T-helper 1 cell treated with Interleukin-12 subunit alpha and Interleukin-12 subunit beta and Interleukin-4 antibody, amounts not matched to agents 30 μg/mL and 1 μg/mL, for 36 hours (primary cell): Measurements from ENCODE around the gene STAG2.
"Not testable (repeated sequence)": the region's sequence is repeated elsewhere in the genome, so short reads cannot be mapped to it uniquely, and the experiment has no call there.

Experiments
- H3K27ac Mint-ChIP-seq: one replicate; pipeline ENCODE4 v1.8.0; 2021; ENCODE audit warnings: mild to moderate bottlenecking, mixed read lengths
- H3K27me3 Mint-ChIP-seq: one replicate; pipeline ENCODE4 v1.8.0; 2021; ENCODE audit warnings: low read depth, mixed read lengths
- H3K36me3 Mint-ChIP-seq: one replicate; pipeline ENCODE4 v1.8.0; 2021; ENCODE audit warnings: low read depth, mixed read lengths
- H3K4me1 Mint-ChIP-seq: one replicate; pipeline ENCODE4 v1.8.0; 2021; ENCODE audit warnings: low read depth, mixed read lengths
- H3K4me3 Mint-ChIP-seq: one replicate; pipeline ENCODE4 v1.8.0; 2021; ENCODE audit warnings: mild to moderate bottlenecking, moderate library complexity, mixed read lengths
- H3K9me3 Mint-ChIP-seq: one replicate; pipeline ENCODE4 v1.8.0; 2021; ENCODE audit warnings: mixed read lengths

The STAG2 gene

DNA sequence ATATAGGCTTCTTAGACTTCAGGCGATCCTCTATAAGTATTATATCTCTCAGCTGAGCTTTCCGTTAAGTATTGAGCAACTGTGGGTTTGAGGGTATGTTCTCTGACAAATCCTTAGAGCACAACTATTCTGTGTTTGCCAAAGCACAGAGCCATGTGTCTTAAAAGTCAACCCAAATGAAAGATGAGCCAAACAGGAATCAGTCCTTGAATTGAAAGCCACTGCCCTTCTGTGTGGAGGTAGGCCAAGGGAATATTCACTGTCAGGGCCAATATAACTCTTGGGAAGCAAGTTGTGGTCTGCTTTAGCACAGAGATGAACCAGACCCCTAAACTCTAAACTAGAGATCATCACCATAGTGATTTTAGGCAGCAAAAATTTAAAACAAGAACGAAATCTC, 164.0 kb downstream of the STAG2 start:
- Mint-ChIP-seq H3K27me3 (no peaks in the 10 kb centered on the region), H3K9me3 (no peaks in the 10 kb centered on the region), H3K4me3 (no peak overlapping the region)

DNA sequence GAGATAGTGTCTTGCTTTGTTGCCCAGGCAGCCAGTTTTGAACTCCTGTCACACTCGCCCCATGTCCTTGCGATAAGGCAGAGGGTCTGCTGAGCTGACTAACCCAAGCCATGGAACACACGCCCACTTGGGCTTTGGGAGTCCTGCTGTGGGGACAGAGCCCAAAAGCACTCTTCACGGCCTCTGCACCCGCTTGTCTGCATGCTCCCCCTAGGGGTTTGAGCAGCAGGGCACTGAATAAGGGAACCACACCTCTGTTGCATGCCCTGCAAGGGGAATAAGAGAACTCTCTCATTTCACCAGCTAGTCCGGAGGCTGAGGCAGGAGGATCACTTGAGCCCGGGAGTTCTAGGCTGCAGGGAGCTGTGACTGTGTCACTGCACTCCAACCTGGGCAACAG, 166.0 kb downstream of the STAG2 start:
- Mint-ChIP-seq H3K4me3 (no peak overlapping the region), H3K36me3 (no peaks in the 10 kb centered on the region), H3K9me3 (no peaks in the 10 kb centered on the region), H3K27ac (no peak overlapping the region), H3K27me3 (no peaks in the 10 kb centered on the region), H3K4me1 (no peaks in the 10 kb centered on the region)

More for the DNA sequence above, 164.0 kb downstream of the STAG2 start:
- Mint-ChIP-seq H3K27ac (no peak overlapping the region), H3K4me1 (peaks cover 3% of the 10 kb centered on the region), H3K36me3 (no peaks in the 10 kb centered on the region)

- not testable (repeated sequence) for H3K27me3 Mint-ChIP-seq, H3K36me3 Mint-ChIP-seq, H3K27ac Mint-ChIP-seq, H3K4me3 Mint-ChIP-seq, H3K4me1 Mint-ChIP-seq, H3K9me3 Mint-ChIP-seq
These were observed 170.9 kb downstream of the STAG2 start for GRCh38 chrX:124132437-124132836.

DNA sequence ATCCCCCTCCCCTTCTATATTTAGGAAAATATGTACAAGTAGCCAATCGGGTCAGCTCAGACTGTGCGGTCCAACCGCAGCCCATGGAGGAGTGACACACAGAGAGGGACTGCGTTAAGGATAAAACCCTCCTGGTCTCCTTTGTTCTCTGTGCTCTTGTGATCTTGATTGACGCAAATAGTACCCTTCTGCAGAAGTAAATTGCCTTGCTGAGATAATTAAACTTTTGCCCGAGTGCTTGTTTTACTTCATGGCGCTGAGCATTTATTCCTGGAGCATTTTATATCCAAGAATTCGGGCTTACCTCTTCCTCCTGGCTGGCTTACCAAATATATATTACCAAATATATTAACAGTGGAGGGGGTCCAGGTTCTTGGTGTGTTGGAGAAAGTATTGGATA, 184.2 kb downstream of the STAG2 start:
- Mint-ChIP-seq H3K4me1 (peaks cover 2% of the 10 kb centered on the region), H3K9me3 (peaks cover 9% of the 10 kb centered on the region), H3K36me3 (no peaks in the 10 kb centered on the region), H3K27ac (no peak overlapping the region), H3K4me3 (no peak overlapping the region), H3K27me3 (no peaks in the 10 kb centered on the region)

DNA sequence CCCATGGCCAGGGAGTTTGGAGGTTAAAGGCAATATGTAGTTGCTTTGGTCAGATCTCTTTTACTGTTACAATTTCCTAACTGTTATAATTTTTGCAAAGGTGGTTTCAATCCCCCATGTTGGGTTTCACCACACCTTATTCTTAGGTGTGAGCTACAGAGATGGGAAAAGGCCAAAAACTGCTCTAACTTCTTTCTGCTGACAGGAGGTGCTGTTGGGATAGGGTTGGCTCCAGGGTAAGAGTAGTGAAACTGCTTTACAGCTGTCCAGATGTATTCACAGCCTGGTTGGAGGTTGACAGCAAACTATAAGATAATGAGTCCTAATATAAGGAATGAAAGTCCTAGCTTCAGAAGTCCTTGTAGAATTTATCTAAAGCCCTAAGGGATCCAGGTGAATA, 189.7 kb downstream of the STAG2 start:
- Mint-ChIP-seq H3K36me3 (no peaks in the 10 kb centered on the region), H3K27me3 (no peaks in the 10 kb centered on the region), H3K4me3 (no peak overlapping the region), H3K27ac (no peak overlapping the region), H3K4me1 (peaks cover 2% of the 10 kb centered on the region), H3K9me3 (peaks cover 9% of the 10 kb centered on the region)
